Pancreas (tissue), 10 donors: Measurements from ENCODE around the gene DDX51. TPM values are rescaled to one million over a fixed set of nuclear protein-coding genes. Genes with fewer than 3 reads are reported as not detected.

ENCODE experiments used
- ATAC-seq, 4 donors: fragments of 200-7000 bp; cut with Tn5 transposase; one replicate each; pipeline versions ENCODE4 v1.8.0 to v1.9.1; 2020; ENCODE audit warnings: mild to moderate bottlenecking in 4 of 4, moderate library complexity in 4 of 4
- DNase-seq, 6 donors: peaks; one replicate each; pipeline ENCODE4 v3.0.0-alpha.2; 2020
- FAIRE-seq: peaks from 2 replicates; lab custom pipeline; 2012; peaks lifted over from hg19 to GRCh38; lab: Jason Lieb, UNC
- H3K27ac ChIP-seq, 4 donors: fragments of 200-600 bp; sonication (generic); 1 replicate in 3 of 4; 2 replicates in 1 of 4; pipeline versions ENCODE4 v1.5.0 to v1.8.0; 2020
- H3K27me3 ChIP-seq, 4 donors: fragments of 200-600 bp; one replicate each; pipeline ENCODE4 v1.8.0; 2021
- H3K36me3 ChIP-seq, 3 donors: fragments of 200-600 bp; sonication (generic) in 1 of 3; one replicate each; pipeline versions ENCODE4 v1.5.0 to v1.8.0; 2020 to 2021
- H3K4me1 ChIP-seq, 3 donors: fragments of 200-600 bp; one replicate each; pipeline ENCODE4 v1.8.0; 2021
- H3K4me3 ChIP-seq, 4 donors: fragments of 200-600 bp; sonication (generic) in 2 of 4; one replicate each; pipeline versions ENCODE4 v1.5.0 to v1.8.0; 2020 to 2021
- H3K9me3 ChIP-seq, 4 donors: fragments of 200-600 bp; one replicate each; pipeline ENCODE4 v1.8.0; 2021
- WGBS, 2 donors: extraction: QIAGEN DNeasy Blood & Tissue Kit; methylation state at CpG; one replicate each; pipeline ENCODE4 v1.1.7; 2013; 5-methylcytosine and 5-hydroxymethylcytosine counted together
- intact Hi-C, 3 donors: fragments of 100-400 bp; cut with DNase I; formaldehyde crosslinking; loops; one replicate each; pipeline versions ENCODE4 v1.11.1 to v1.14.2; 2022
- polyA plus RNA-seq, 2 donors: library from polyadenylated mRNA; stranded (reverse); fragments of 200-250 nt; gene quantifications; one replicate each; pipeline ENCODE4 v1.2.3, GENCODE V29; 2013
- total RNA-seq, 6 donors: library from RNA; stranded (reverse); fragmentation: NEBNext Ultra II Directional in 4 of 6; extraction: Animal tissue kit (Norgen Biotek cat#: 25700) in 4 of 6; gene quantifications; one replicate each; pipeline versions ENCODE4 v1.2.1 to v1.2.4, GENCODE V29; 2021 to 2023
- TF ChIP-seq, protein P1 (sequence below), 4 donors: fragments of 200-600 bp; sonication (generic) in 3 of 4; IDR thresholded peaks; one replicate each; pipeline versions ENCODE4 v1.5.0 to v1.8.0; 2021; ENCODE audit warnings: antibody characterized with exemption in 4 of 4
- donor health status: healthy with polysubstance abuse.
- donor health status: DM: no; HTN: no; CAD: no; lungs with moderate emphysema.
- donor health status: DM: no; HTN: no; CAD: no.
- donor health status: control.
- donor health status: control.
- donor health status: Bipolar disorder and iron deficiency.
- donor health status: DM: yes; HTN: yes; CAD: no.
- donor health status: DM: no; HTN: no; CAD: no.
- donor health status: DM: no; HTN: no; CAD: no.
- donor health status: DM: yes; HTN: yes; CAD: no.

Gene DDX51
- total and polyA plus RNA-seq, 8 donors = 7.8 to 46.7 (median 13.7) TPM

DNA sequence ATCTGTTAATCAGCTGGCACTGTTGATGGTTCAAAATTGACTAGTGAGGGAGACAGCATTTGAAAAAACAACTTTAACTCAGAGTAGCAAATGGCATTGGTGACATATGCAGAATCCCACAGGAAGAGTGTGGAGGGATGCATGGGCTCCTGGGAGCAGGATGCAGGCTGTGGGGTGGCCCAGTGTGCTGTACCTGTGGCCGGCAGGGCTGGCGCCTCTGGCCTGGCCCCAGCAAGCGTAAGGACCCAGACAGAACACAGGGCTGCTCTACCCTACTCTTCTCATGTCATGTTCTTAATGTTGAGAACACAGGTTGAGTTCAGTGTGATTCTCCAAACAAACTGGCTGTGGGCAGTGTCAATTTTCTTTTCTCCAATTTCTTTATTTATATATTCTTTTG is 33.4 kb downstream of the DDX51 start:
- FAIRE-seq (no peak), ATAC-seq (no peak), DNase-seq (no peak)
- Histone ChIP-seq H3K27ac (no peak overlapping the region), H3K4me1 (no peaks in the 10 kb centered on the region), H3K36me3 (peaks cover 0 to 23% (median 0%) of the 10 kb centered on the region in 3 donors), H3K9me3 (no peaks in the 10 kb centered on the region), H3K4me3 (no peak overlapping the region), H3K27me3 (no peaks in the 10 kb centered on the region)
- intact Hi-C loops = no loop called here
- TF ChIP-seq, protein P1, sequence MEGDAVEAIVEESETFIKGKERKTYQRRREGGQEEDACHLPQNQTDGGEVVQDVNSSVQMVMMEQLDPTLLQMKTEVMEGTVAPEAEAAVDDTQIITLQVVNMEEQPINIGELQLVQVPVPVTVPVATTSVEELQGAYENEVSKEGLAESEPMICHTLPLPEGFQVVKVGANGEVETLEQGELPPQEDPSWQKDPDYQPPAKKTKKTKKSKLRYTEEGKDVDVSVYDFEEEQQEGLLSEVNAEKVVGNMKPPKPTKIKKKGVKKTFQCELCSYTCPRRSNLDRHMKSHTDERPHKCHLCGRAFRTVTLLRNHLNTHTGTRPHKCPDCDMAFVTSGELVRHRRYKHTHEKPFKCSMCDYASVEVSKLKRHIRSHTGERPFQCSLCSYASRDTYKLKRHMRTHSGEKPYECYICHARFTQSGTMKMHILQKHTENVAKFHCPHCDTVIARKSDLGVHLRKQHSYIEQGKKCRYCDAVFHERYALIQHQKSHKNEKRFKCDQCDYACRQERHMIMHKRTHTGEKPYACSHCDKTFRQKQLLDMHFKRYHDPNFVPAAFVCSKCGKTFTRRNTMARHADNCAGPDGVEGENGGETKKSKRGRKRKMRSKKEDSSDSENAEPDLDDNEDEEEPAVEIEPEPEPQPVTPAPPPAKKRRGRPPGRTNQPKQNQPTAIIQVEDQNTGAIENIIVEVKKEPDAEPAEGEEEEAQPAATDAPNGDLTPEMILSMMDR (IDR thresholded peaks at IDR 0.05) = no peak
- WGBS, 2 donors = 96% methylated on average over 3 of the region's 3 CpGs

DNA sequence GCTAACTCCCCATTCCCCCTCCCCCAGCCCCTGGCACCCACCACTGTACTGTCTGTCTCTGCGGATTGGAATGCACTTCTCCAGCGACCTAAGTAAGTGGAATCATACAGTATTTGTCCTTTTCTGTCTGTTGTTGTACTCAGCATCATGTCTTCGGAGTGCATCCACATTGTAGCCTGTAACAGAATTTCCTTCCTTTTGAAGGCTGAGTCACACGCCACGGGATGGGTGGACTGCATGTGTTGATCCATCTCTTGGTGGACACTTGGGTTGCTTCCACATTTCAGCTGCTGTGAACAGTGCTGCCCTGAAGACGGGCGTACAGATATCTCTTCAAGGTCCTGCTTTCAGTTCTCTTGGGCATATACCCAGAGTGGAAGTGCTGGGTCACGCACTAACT is 34.4 kb downstream of the DDX51 start:
- TF ChIP-seq, protein P1 (IDR thresholded peaks at IDR 0.05) = no peak
- intact Hi-C loops = no loop called here
- Histone ChIP-seq H3K4me3 (no peak overlapping the region), H3K27ac (no peak overlapping the region), H3K36me3 (peaks cover 0 to 14% (median 0%) of the 10 kb centered on the region in 3 donors), H3K4me1 (no peaks in the 10 kb centered on the region), H3K9me3 (no peaks in the 10 kb centered on the region), H3K27me3 (no peaks in the 10 kb centered on the region)
- no peak for ATAC-seq
- no peak for FAIRE-seq
- WGBS, 2 donors = 92 to 93% methylated on average over 8 of the region's 8 CpGs
- no peak for DNase-seq

DNA sequence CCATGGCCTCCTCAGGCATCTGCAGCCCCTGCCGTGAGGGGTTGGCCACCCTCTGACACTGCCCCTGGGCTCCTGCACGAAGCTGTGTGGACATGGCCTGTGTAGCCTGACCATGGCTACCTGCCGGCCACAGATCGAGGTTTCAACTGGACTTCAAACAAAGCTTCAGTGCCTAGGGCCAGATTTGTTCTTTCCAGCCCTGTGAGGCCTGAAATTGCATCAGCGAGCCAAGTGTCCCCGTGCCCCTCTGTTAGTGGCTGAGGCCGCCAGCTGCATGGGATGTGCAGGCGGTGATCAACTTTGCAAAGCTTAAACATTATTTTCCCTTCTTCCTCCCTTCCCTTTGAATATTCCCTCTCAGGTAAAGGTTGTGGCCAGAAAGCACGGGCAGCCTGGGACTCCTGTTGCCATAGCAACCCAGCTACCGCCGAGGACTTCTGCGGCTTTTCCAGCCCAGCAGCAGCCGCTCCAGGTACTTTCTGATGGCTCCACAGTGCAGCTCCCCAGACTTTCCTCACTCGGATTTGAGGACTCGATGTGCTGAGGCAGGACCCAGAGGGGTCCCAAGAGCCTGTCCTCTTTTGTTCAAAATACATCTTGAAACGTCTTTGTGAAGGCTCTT is 35.8 kb downstream of the DDX51 start:
- 84 to 86% methylated on average over 16 of the region's 16 CpGs for WGBS, 2 donors
- peaks cover 0 to 11% (median 0%) of the 10 kb centered on the region in 3 donors for H3K36me3 ChIP-seq
- no peaks in the 10 kb centered on the region for H3K4me1 ChIP-seq
- H3K27me3 ChIP-seq = no peaks in the 10 kb centered on the region
- intact Hi-C loops = no loop called here
- no peak for DNase-seq
- no peak overlapping the region for H3K27ac ChIP-seq
- no peak for FAIRE-seq
- ATAC-seq = no peak
- no peak overlapping the region for H3K4me3 ChIP-seq
- no peaks in the 10 kb centered on the region for H3K9me3 ChIP-seq
- TF ChIP-seq, protein P1 (IDR thresholded peaks at IDR 0.05) = no peak

DNA sequence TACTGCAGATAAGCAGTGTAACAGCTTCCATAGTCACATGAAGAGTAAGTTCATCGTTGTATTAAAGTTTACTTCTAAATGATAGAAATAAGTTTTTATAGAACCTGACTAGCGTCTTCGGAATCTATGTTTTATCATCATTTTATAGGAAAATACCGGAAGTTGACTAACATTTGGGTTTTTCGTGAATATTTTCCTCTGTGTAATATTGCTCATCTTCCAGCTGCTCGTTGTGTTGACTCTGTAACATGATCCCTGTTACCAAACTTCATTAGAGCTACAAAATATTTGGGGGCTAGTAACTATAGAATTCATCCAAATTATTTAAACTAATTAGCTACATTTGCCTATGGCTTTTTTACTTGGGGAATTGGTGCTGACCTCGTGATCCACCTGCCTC is 37.2 kb downstream of the DDX51 start:
- DNase-seq (no peak), FAIRE-seq (no peak), ATAC-seq (no peak)
- intact Hi-C loops = no loop called here
- TF ChIP-seq, protein P1 (IDR thresholded peaks at IDR 0.05) = no peak
- H3K4me3 ChIP-seq = no peak overlapping the region
- H3K27ac ChIP-seq = no peak overlapping the region
- H3K4me1 ChIP-seq = no peaks in the 10 kb centered on the region
- no peaks in the 10 kb centered on the region for H3K27me3 ChIP-seq
- no peaks in the 10 kb centered on the region for H3K9me3 ChIP-seq
- 96 to 98% methylated on average over 7 of the region's 7 CpGs for WGBS, 2 donors
- H3K36me3 ChIP-seq = peaks cover 0 to 11% (median 0%) of the 10 kb centered on the region in 3 donors

DNA sequence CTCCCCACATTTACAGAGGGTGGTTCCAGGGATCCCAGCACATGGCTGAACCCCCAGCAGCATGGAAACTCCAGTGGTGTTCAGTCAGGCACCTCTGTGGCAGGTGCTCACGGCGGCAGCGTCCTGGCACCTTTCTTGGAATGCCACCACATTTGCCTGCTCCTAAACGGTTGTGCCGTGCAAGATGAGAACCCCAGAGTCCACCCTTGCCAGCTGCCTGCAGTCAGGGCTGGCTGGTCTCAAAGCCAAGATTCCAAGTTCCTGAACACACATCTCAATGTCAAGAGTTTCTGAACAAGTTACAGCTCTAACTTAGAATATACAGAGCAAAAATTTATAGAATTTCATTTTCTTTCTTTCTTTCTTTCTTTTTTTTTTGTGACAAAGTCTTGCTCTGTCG is 38.7 kb downstream of the DDX51 start:
- no peak for DNase-seq
- H3K27ac ChIP-seq = no peak overlapping the region
- H3K9me3 ChIP-seq = no peaks in the 10 kb centered on the region
- H3K27me3 ChIP-seq = no peaks in the 10 kb centered on the region
- TF ChIP-seq, protein P1 (IDR thresholded peaks at IDR 0.05) = no peak
- no peaks in the 10 kb centered on the region for H3K4me1 ChIP-seq
- 88 to 91% methylated on average over 6 of the region's 6 CpGs for WGBS, 2 donors
- H3K36me3 ChIP-seq = peaks cover 0 to 8% (median 0%) of the 10 kb centered on the region in 3 donors
- no peak for ATAC-seq
- H3K4me3 ChIP-seq = no peak overlapping the region
- FAIRE-seq = no peak
- intact Hi-C loops = no loop called here
